HEK293T (cell line): ENCODE results near the gene ARHGEF26.

ENCODE experiments used
- ARNT ChIP-seq: fragments of 450-650 bp; IDR thresholded peaks from 2 replicates; pipeline ENCODE4 v1.6.1; 2017; ENCODE audit warnings: mild to moderate bottlenecking
- BHLHE40 ChIP-seq: fragments of 450-650 bp; IDR thresholded peaks from 2 replicates; pipeline ENCODE4 v1.6.1; 2016; ENCODE audit warnings: mild to moderate bottlenecking, moderate library complexity, borderline replicate concordance
- CTBP1 ChIP-seq: fragments of 450-650 bp; IDR thresholded peaks from 2 replicates; pipeline ENCODE4 v1.6.1; 2016; ENCODE audit warnings: borderline replicate concordance
- ELF4 ChIP-seq: fragments of 450-650 bp; IDR thresholded peaks from 2 replicates; pipeline ENCODE4 v1.6.1; 2017; ENCODE audit warnings: antibody characterized with exemption
- FOXA1 ChIP-seq: fragments of 450-650 bp; IDR thresholded peaks from 2 replicates; pipeline ENCODE4 v1.6.1; 2016; ENCODE audit warnings: mild to moderate bottlenecking
- FOXK2 ChIP-seq: fragments of 450-650 bp; IDR thresholded peaks from 2 replicates; pipeline ENCODE4 v1.6.1; 2016; ENCODE audit warnings: mild to moderate bottlenecking
- FOXM1 ChIP-seq: fragments of 450-650 bp; IDR thresholded peaks from 2 replicates; pipeline ENCODE4 v1.6.1; 2017; ENCODE audit warnings: mild to moderate bottlenecking, borderline replicate concordance
- HDGF ChIP-seq: fragments of 450-650 bp; IDR thresholded peaks from 2 replicates; pipeline ENCODE4 v1.6.1; 2017; ENCODE audit warnings: antibody characterized with exemption, borderline replicate concordance
- L3MBTL2 ChIP-seq: fragments of 450-650 bp; conservative IDR thresholded peaks from 2 replicates; pipeline ENCODE4 v1.6.1; 2016; ENCODE audit warnings: mild to moderate bottlenecking
- LEF1 ChIP-seq: fragments of 450-650 bp; IDR thresholded peaks from 2 replicates; pipeline ENCODE4 v1.6.1; 2017; ENCODE audit warnings: mild to moderate bottlenecking, borderline replicate concordance
- PKNOX1 ChIP-seq: fragments of 450-650 bp; IDR thresholded peaks from 2 replicates; pipeline ENCODE4 v1.6.1; 2016
- SP1 ChIP-seq: fragments of 450-650 bp; IDR thresholded peaks from 2 replicates; pipeline ENCODE4 v1.6.1; 2017
- SUZ12 ChIP-seq: fragments of 450-650 bp; IDR thresholded peaks from 2 replicates; pipeline ENCODE4 v1.6.1; 2016; ENCODE audit warnings: mild to moderate bottlenecking
- TARDBP ChIP-seq: fragments of 450-650 bp; IDR thresholded peaks from 2 replicates; pipeline ENCODE4 v1.6.1; 2016

GRCh38 chr3:154085071-154085470, 36.1 kb upstream of the ARHGEF26 start:
- no peak for TF ChIP-seq HDGF
- no peak for TF ChIP-seq BHLHE40
- TF ChIP-seq SP1 = no peak
- no peak for TF ChIP-seq TARDBP
- TF ChIP-seq FOXA1 = no peak
- TF ChIP-seq FOXM1 = no peak
- TF ChIP-seq CTBP1 = no peak
- no peak for TF ChIP-seq SUZ12
- no peak for TF ChIP-seq LEF1
- TF ChIP-seq ARNT = no peak
- TF ChIP-seq ELF4 = no peak
- TF ChIP-seq PKNOX1 = 0 out of 2 replicates have a peak, but pooled peaks have one; percentile 16
- TF ChIP-seq L3MBTL2 = no peak
- no peak for TF ChIP-seq FOXK2
